Upper lobe of left lung (tissue), 6 donors: Measurements from ENCODE around the gene KCNJ16. TPM values are rescaled to one million over a fixed set of nuclear protein-coding genes. Genes with fewer than 3 reads are reported as not detected.

Experiments used
- ATAC-seq, 2 donors: fragments of 200-7000 bp; cut with Tn5 transposase; one replicate each; pipeline ENCODE4 v1.9.1; 2022; ENCODE audit warnings: mild to moderate bottlenecking in 2 of 2, moderate library complexity in 2 of 2; ENCODE audit not compliant: low FRiP score in 2 of 2
- DNase-seq, 2 donors: peaks; one replicate each; pipeline ENCODE4 v3.0.0-alpha.2; 2019 to 2020
- H3K27ac ChIP-seq, 4 donors: fragments of 200-600 bp; sonication (generic); one replicate each; pipeline ENCODE4 v1.5.1; 2016 to 2019
- H3K27me3 ChIP-seq, 4 donors: fragments of 200-600 bp; sonication (generic); one replicate each; pipeline ENCODE4 v1.5.1; 2017 to 2019
- H3K36me3 ChIP-seq, 4 donors: fragments of 200-600 bp; sonication (generic); one replicate each; pipeline ENCODE4 v1.5.1; 2016 to 2019
- H3K4me1 ChIP-seq, 4 donors: fragments of 200-600 bp; sonication (generic); one replicate each; pipeline ENCODE4 v1.5.1; 2018 to 2019
- H3K4me3 ChIP-seq, 4 donors: fragments of 200-600 bp; sonication (generic); one replicate each; pipeline ENCODE4 v1.5.1; 2017 to 2019; ENCODE audit warnings: mild to moderate bottlenecking in 2 of 4, moderate library complexity in 1 of 4
- H3K9me3 ChIP-seq, 4 donors: fragments of 200-600 bp; sonication (generic); one replicate each; pipeline ENCODE4 v1.5.1; 2018 to 2019
- CTCF ChIP-seq, 6 experiments: fragments of 450-650 bp in 4 of 6; fragments of 200-600 bp in 2 of 6; sonication (generic) in 2 of 6; IDR thresholded peaks; one replicate each; pipeline ENCODE4 v1.5.1; 2016 to 2019; ENCODE audit warnings: antibody characterized with exemption in 6 of 6
- EP300 ChIP-seq, 4 donors: sonication (generic); formaldehyde crosslinking; IDR thresholded peaks; one replicate each; pipeline ENCODE4 v1.5.1; 2017; ENCODE audit warnings: antibody characterized with exemption in 4 of 4, control low read depth in 2 of 4
- POLR2A ChIP-seq, 4 donors: fragments of 450-650 bp; IDR thresholded peaks; one replicate each; pipeline ENCODE4 v1.5.1; 2016 to 2017; ENCODE audit warnings: antibody characterized with exemption in 4 of 4, mild to moderate bottlenecking in 2 of 4
- POLR2AphosphoS5 ChIP-seq, 2 donors: sonication (generic); formaldehyde crosslinking; IDR thresholded peaks; one replicate each; pipeline ENCODE4 v1.5.1; 2017; ENCODE audit warnings: antibody characterized with exemption in 2 of 2
- whole genome bisulfite sequencing, 2 donors: methylation state at CpG; one replicate each; pipeline ENCODE4 v1.1.5; 2017 to 2018; 5-methylcytosine and 5-hydroxymethylcytosine counted together
- total RNA-seq, 6 donors: library from RNA; depleted of rRNA in 4 of 6; stranded (reverse); fragments of >200 nt in 4 of 6; gene quantifications; one replicate each; pipeline versions ENCODE4 v1.1.0 to v1.2.1, GENCODE V29; 2016 to 2021
- donor health status: DM: no; HTN: no; CAD: no; lungs with moderate emphysema.
- donor health status: DM: no; HTN: yes; CAD: no; lungs with severe emphysema.

KCNJ16 gene
- total RNA-seq, 6 donors from 2014 or later, result 0.20 to 1.4 (median 0.59) TPM; not detected in 1

- 70 to 73% methylated on average over 2 of the region's 2 CpGs for WGBS, 2 donors
- Histone ChIP-seq H3K4me3 (no peak overlapping the region), H3K27me3 (no peaks in the 10 kb centered on the region), H3K27ac (no peak overlapping the region), H3K36me3 (peaks cover 3 to 18% (median 11%) of the 10 kb centered on the region in 4 donors), H3K9me3 (no peaks in the 10 kb centered on the region), H3K4me1 (peaks cover 19 to 29% (median 22%) of the 10 kb centered on the region in 4 donors)
- no peak for DNase-seq
- ATAC-seq, result no peak
- TF ChIP-seq POLR2AphosphoS5 (IDR thresholded peaks at IDR 0.05), result no peak
- TF ChIP-seq CTCF (IDR thresholded peaks at IDR 0.05), result no peak
- no peak for TF ChIP-seq POLR2A (IDR thresholded peaks at IDR 0.05)
- no peak for TF ChIP-seq EP300 (IDR thresholded peaks at IDR 0.05)
These were observed 97.4 kb downstream of the KCNJ16 start for GRCh38 chr17:70172449-70172848.

- 75 to 83% methylated on average over 2 of the region's 2 CpGs for WGBS, 2 donors
- no peak for ATAC-seq
- no peak overlapping the region for H3K4me3 ChIP-seq
These were observed 97.9 kb downstream of the KCNJ16 start for GRCh38 chr17:70172923-70173322.

GRCh38 chr17:70173681-70174080 is 98.7 kb downstream of the KCNJ16 start:
- no peak overlapping the region for H3K4me3 ChIP-seq
- no peak overlapping the region for H3K27ac ChIP-seq
- H3K4me1 ChIP-seq, result peaks cover 8 to 24% (median 17%) of the 10 kb centered on the region in 4 donors
- DNase-seq (no peak), ATAC-seq (no peak)
- 72 to 78% methylated on average over 4 of the region's 4 CpGs for WGBS, 2 donors
- peaks cover 3 to 18% (median 11%) of the 10 kb centered on the region in 4 donors for H3K36me3 ChIP-seq
- no peak for TF ChIP-seq EP300 (IDR thresholded peaks at IDR 0.05)
- no peak for TF ChIP-seq POLR2AphosphoS5 (IDR thresholded peaks at IDR 0.05)
- no peak for TF ChIP-seq CTCF (IDR thresholded peaks at IDR 0.05)
- TF ChIP-seq POLR2A (IDR thresholded peaks at IDR 0.05), result no peak
- no peaks in the 10 kb centered on the region for H3K9me3 ChIP-seq
- no peaks in the 10 kb centered on the region for H3K27me3 ChIP-seq

More at GRCh38 chr17:70172923-70173322, 97.9 kb downstream of the KCNJ16 start:
- peaks cover 15 to 29% (median 19%) of the 10 kb centered on the region in 4 donors for H3K4me1 ChIP-seq
- no peaks in the 10 kb centered on the region for H3K27me3 ChIP-seq
- no peak overlapping the region for H3K27ac ChIP-seq
- DNase-seq, result no peak
- peaks cover 3 to 18% (median 11%) of the 10 kb centered on the region in 4 donors for H3K36me3 ChIP-seq
- TF ChIP-seq CTCF (IDR thresholded peaks at IDR 0.05) (no peak), POLR2AphosphoS5 (IDR thresholded peaks at IDR 0.05) (no peak), POLR2A (IDR thresholded peaks at IDR 0.05) (no peak), EP300 (IDR thresholded peaks at IDR 0.05) (no peak)
- no peaks in the 10 kb centered on the region for H3K9me3 ChIP-seq

- ATAC-seq (no peak), DNase-seq (no peak)
- H3K4me3 ChIP-seq, result no peak overlapping the region
- peaks cover 0 to 2% (median under 1%) of the 10 kb centered on the region in 4 donors for H3K36me3 ChIP-seq
- no peak for TF ChIP-seq POLR2A (IDR thresholded peaks at IDR 0.05)
- TF ChIP-seq EP300 (IDR thresholded peaks at IDR 0.05), result no peak
- no peak for TF ChIP-seq POLR2AphosphoS5 (IDR thresholded peaks at IDR 0.05)
- TF ChIP-seq CTCF (IDR thresholded peaks at IDR 0.05), result no peak
- no peaks in the 10 kb centered on the region for H3K27me3 ChIP-seq
- H3K27ac ChIP-seq, result no peak overlapping the region
- H3K9me3 ChIP-seq, result no peaks in the 10 kb centered on the region
- 84 to 86% methylated on average over 5 of the region's 5 CpGs for WGBS, 2 donors
- no peaks in the 10 kb centered on the region for H3K4me1 ChIP-seq
These were observed 106.4 kb downstream of the KCNJ16 start for GRCh38 chr17:70181376-70181775.

GRCh38 chr17:70181866-70182265 is 106.8 kb downstream of the KCNJ16 start:
- ATAC-seq (no peak), DNase-seq (no peak)
- TF ChIP-seq POLR2A (IDR thresholded peaks at IDR 0.05) (no peak), POLR2AphosphoS5 (IDR thresholded peaks at IDR 0.05) (no peak), EP300 (IDR thresholded peaks at IDR 0.05) (no peak), CTCF (IDR thresholded peaks at IDR 0.05) (no peak)
- Histone ChIP-seq H3K27me3 (no peaks in the 10 kb centered on the region), H3K36me3 (no peaks in the 10 kb centered on the region), H3K4me1 (no peaks in the 10 kb centered on the region), H3K27ac (no peak overlapping the region), H3K9me3 (no peaks in the 10 kb centered on the region), H3K4me3 (no peak overlapping the region)
- 92% methylated on average over 3 of the region's 3 CpGs for WGBS, 2 donors
